RWPE2 (cell line): ENCODE results near the gene KBTBD6.

ENCODE experiments used
- ATAC-seq: fragments of 200-7000 bp; cut with Tn5 transposase; 3 replicates; pipeline ENCODE4 v1.9.1; 2021; ENCODE audit warnings: low read depth
- DNase-seq: peaks from one replicate; pipeline ENCODE4 v3.0.0-alpha.2; 2020; ENCODE audit warnings: low spot score
- H3K27ac ChIP-seq: fragments of 450-650 bp; 2 replicates; pipeline ENCODE4 v1.5.1; 2017; ENCODE audit warnings: mild to moderate bottlenecking; ENCODE audit not compliant: poor library complexity, severe bottlenecking
- H3K27me3 ChIP-seq: fragments of 250-450 bp; sonication (Bioruptor Pico); 2 replicates; pipeline ENCODE4 v1.5.1; 2021; ENCODE audit warnings: mild to moderate bottlenecking, moderate library complexity; ENCODE audit not compliant: insufficient read depth, poor library complexity, severe bottlenecking
- H3K36me3 ChIP-seq: fragments of 250-450 bp; sonication (Bioruptor Pico); 2 replicates; pipeline ENCODE4 v1.5.1; 2020; ENCODE audit warnings: low read depth, mild to moderate bottlenecking, moderate library complexity
- H3K4me1 ChIP-seq: fragments of 250-450 bp; sonication (Bioruptor Pico); 2 replicates; pipeline ENCODE4 v1.5.1; 2021; ENCODE audit warnings: mild to moderate bottlenecking, moderate library complexity; ENCODE audit not compliant: insufficient read depth, poor library complexity, severe bottlenecking
- H3K4me3 ChIP-seq: fragments of 250-450 bp; sonication (Bioruptor Pico); 2 replicates; pipeline ENCODE4 v1.5.1; 2021; ENCODE audit warnings: mild to moderate bottlenecking, moderate library complexity; ENCODE audit not compliant: severe bottlenecking
- H3K9me3 ChIP-seq: fragments of 250-450 bp; sonication (Bioruptor Pico); 2 replicates; pipeline ENCODE4 v1.5.1; 2021; ENCODE audit warnings: mild to moderate bottlenecking, moderate library complexity; ENCODE audit not compliant: severe bottlenecking
- TF ChIP-seq, protein P1 (sequence below): fragments of 450-650 bp; IDR thresholded peaks from one replicate; pipeline ENCODE4 v1.5.1; 2017; ENCODE audit warnings: mild to moderate bottlenecking, moderate library complexity; ENCODE audit not compliant: poor library complexity, severe bottlenecking

KBTBD6 gene

GRCh38 chr13:41145136-41145908 is 12.7 kb upstream of the KBTBD6 start:
- Histone ChIP-seq H3K9me3 (peaks cover 8% of the 10 kb centered on the region), H3K4me3 (no peak overlapping the region), H3K4me1 (peaks cover 15% of the 10 kb centered on the region), H3K27ac (peak overlapping the region; percentile 70), H3K36me3 (no peaks in the 10 kb centered on the region; the same call in 1 of the 2 replicates), H3K27me3 (no peaks in the 10 kb centered on the region)
- no peak for DNase-seq
- peak; percentile 73 for ATAC-seq
- TF ChIP-seq, protein P1, sequence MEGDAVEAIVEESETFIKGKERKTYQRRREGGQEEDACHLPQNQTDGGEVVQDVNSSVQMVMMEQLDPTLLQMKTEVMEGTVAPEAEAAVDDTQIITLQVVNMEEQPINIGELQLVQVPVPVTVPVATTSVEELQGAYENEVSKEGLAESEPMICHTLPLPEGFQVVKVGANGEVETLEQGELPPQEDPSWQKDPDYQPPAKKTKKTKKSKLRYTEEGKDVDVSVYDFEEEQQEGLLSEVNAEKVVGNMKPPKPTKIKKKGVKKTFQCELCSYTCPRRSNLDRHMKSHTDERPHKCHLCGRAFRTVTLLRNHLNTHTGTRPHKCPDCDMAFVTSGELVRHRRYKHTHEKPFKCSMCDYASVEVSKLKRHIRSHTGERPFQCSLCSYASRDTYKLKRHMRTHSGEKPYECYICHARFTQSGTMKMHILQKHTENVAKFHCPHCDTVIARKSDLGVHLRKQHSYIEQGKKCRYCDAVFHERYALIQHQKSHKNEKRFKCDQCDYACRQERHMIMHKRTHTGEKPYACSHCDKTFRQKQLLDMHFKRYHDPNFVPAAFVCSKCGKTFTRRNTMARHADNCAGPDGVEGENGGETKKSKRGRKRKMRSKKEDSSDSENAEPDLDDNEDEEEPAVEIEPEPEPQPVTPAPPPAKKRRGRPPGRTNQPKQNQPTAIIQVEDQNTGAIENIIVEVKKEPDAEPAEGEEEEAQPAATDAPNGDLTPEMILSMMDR, result no peak

DNA sequence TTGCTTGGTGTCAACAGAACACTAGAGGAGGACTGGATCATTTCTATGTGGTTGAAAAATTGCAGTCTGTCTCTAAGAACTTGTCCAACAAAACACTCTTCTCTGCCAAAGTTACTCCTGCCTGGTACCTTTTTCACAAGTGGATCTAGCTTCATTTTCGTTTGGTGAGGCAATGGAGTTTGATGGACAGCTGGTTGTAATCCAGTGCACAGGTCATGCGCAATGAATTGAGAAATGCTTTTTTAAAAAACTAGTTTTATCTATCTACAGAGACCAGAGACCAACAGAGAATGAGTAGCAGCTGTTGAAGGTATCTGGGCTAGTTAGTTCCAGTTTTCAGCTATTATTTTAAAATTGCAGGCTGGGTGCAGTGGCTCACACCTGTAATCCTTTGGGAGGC is 12.0 kb upstream of the KBTBD6 start:
- TF ChIP-seq, protein P1, result no peak
- no peak overlapping the region for H3K4me3 ChIP-seq
- no peak for DNase-seq
- peaks cover 23% of the 10 kb centered on the region for H3K4me1 ChIP-seq
- peaks cover 8% of the 10 kb centered on the region for H3K9me3 ChIP-seq
- no peak for ATAC-seq
- peak overlapping the region; percentile 70 for H3K27ac ChIP-seq
- H3K27me3 ChIP-seq, result no peaks in the 10 kb centered on the region
- H3K36me3 ChIP-seq, result no peaks in the 10 kb centered on the region; the same call in 1 of the 2 replicates

DNA sequence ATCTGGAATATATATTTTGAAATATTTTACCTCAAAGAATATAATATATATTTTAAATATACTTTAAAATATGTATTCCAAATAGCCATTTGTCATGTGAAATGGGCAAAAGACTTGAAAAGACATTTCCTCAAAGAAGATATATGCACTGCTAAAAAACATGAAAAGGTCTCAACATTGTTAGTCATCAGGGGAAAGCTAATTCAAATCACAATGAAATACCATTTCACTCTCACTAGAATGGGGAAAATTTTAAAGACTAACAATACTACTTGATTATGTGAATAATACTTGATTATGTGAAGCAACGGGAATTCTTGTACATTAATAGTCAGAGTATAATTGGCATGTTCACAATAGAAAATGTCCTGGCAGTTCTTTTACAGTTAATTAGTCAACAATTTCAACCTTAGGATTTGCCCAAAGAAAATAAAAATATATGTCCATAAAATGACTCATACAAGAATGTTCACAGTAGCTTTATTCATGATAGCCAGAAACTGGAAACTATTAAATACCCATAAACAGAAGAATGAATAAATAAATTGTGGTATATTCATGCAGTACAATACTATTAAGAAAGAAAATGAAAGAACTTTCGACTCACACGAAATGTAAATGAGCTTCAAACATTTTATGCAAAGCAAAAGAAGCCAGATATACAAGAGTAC is 6.8 kb upstream of the KBTBD6 start:
- TF ChIP-seq, protein P1, result no peak
- ATAC-seq (0 out of 3 replicates have a peak, but pooled peaks have one; percentile 9), DNase-seq (no peak)
- Histone ChIP-seq H3K27ac (peak overlapping the region; percentile 98), H3K4me1 (peaks cover 42% of the 10 kb centered on the region), H3K9me3 (no peaks in the 10 kb centered on the region), H3K36me3 (no peaks in the 10 kb centered on the region), H3K4me3 (peak overlapping the region; percentile 3), H3K27me3 (no peaks in the 10 kb centered on the region)

DNA sequence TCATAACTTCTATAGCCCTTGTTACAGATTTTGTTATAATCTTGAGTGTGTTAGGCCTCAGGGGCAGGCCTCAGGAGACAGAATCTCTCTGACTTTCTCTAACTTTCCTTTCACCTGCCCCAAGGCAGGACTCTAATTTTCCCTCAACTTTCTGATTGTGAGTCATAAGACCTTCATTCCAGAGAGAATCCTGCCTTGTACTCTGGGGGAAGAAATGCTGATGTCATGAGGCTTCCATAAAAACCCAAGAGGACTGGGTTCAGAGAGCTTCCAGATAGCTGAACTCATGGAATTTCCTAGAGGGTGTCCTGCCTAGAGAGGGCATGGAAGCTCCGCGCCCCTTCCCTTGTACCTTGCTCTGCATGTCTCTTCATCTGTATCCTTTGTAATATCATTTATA is 5.3 kb upstream of the KBTBD6 start:
- peaks cover 48% of the 10 kb centered on the region for H3K4me1 ChIP-seq
- H3K36me3 ChIP-seq, result no peaks in the 10 kb centered on the region
- no peak overlapping the region for H3K4me3 ChIP-seq
- H3K27me3 ChIP-seq, result no peaks in the 10 kb centered on the region
- ATAC-seq (peak; percentile 78), DNase-seq (no peak)
- H3K27ac ChIP-seq, result peak overlapping the region; percentile 98
- no peaks in the 10 kb centered on the region for H3K9me3 ChIP-seq
- TF ChIP-seq, protein P1, result no peak
